NCI-H187 (cell line): ENCODE results near the gene DNAJC13.
A peak's percentile ranks its signal among the peaks of the same experiment; 100 is the strongest.

Experiments
- DNase-seq, 2 experiments: peaks; one replicate each; lab custom pipeline; 2025; lab: John Stamatoyannopoulos, UW

DNAJC13 gene

GRCh38 chr3:132486099-132486498 is 68.8 kb downstream of the DNAJC13 start:
- DNase-seq = no peak

- DNase-seq = no peak
Observed at GRCh38 chr3:132488151-132488550, 70.8 kb downstream of the DNAJC13 start.

- no peak for DNase-seq
Observed at GRCh38 chr3:132499071-132499470, 81.8 kb downstream of the DNAJC13 start.

GRCh38 chr3:132503559-132503958 is 86.3 kb downstream of the DNAJC13 start:
- no peak for DNase-seq

GRCh38 chr3:132504375-132504933 is 87.2 kb downstream of the DNAJC13 start:
- DNase-seq = no peak

GRCh38 chr3:132507657-132508056 is 90.4 kb downstream of the DNAJC13 start:
- no peak for DNase-seq

GRCh38 chr3:132509096-132509495 is 91.8 kb downstream of the DNAJC13 start:
- DNase-seq = no peak

GRCh38 chr3:132509506-132509905 is 92.2 kb downstream of the DNAJC13 start:
- no peak for DNase-seq

- peak; percentile 50 to 73 for DNase-seq
Observed at GRCh38 chr3:132513057-132513456, 95.8 kb downstream of the DNAJC13 start.

GRCh38 chr3:132517311-132517710 is 100.0 kb downstream of the DNAJC13 start:
- DNase-seq = no peak

GRCh38 chr3:132519914-132520313 is 102.6 kb downstream of the DNAJC13 start:
- DNase-seq = no peak

GRCh38 chr3:132521901-132522300 is 104.6 kb downstream of the DNAJC13 start:
- DNase-seq = no peak

GRCh38 chr3:132522353-132522752 is 105.1 kb downstream of the DNAJC13 start:
- no peak for DNase-seq

GRCh38 chr3:132530624-132531023 is 113.3 kb downstream of the DNAJC13 start:
- DNase-seq = no peak

GRCh38 chr3:132535575-132536441 is 118.5 kb downstream of the DNAJC13 start:
- peak; percentile 7 to 54 for DNase-seq

GRCh38 chr3:132536442-132537153 is 119.3 kb downstream of the DNAJC13 start:
- no peak for DNase-seq

GRCh38 chr3:132537297-132537696 is 120.0 kb downstream of the DNAJC13 start:
- no peak for DNase-seq

- no peak for DNase-seq
Observed at GRCh38 chr3:132538072-132538471, 120.8 kb downstream of the DNAJC13 start.

- no peak for DNase-seq
Observed at GRCh38 chr3:132539681-132540080, 122.4 kb downstream of the DNAJC13 start.

GRCh38 chr3:132542577-132542976 is 125.3 kb downstream of the DNAJC13 start:
- no peak for DNase-seq

- DNase-seq = no peak
Observed at GRCh38 chr3:132543011-132543739, 125.9 kb downstream of the DNAJC13 start.

GRCh38 chr3:132544130-132544529 is 126.8 kb downstream of the DNAJC13 start:
- no peak for DNase-seq
